ENCODE measurements around the gene NPB. TPM values are rescaled to one million over a fixed set of nuclear protein-coding genes. Genes with fewer than 3 reads are reported as not detected.

The NPB gene
- total and polyA plus RNA-seq, 11 donors = 0.13 to 1.2 (median 0.50) TPM; not detected in 1

GRCh38 chr17:81924557-81925532 lies 22.8 kb downstream of the NPB start:
- H3K9me3 ChIP-seq = no peaks in the 10 kb centered on the region
- H3K4me1 ChIP-seq = peaks cover 21 to 79% (median 49%) of the 10 kb centered on the region in 12 donors
- peaks cover 0 to 30% (median 21%) of the 10 kb centered on the region in 9 donors for H3K36me3 ChIP-seq
- no peak for ATAC-seq
- no peak for DNase-seq
- H3K27ac ChIP-seq = peak overlapping the region in 7 of 12 donors; percentile 6 to 86 (median 33)
- intact Hi-C loops (cut with DNase I) = loop anchor here in 2 of 10 donors (5.0 kb wide), 2 partner anchors 43 to 53 kb away; partner anchors contain the start of gene ARHGDIA (in 1 of the 2)
- peaks cover 0 to 11% (median 0%) of the 10 kb centered on the region in 9 donors for H3K27me3 ChIP-seq
- 52 to 65% (median 62%) methylated on average over 18 to 21 of the region's 21 CpGs for WGBS, 4 donors
- TF ChIP-seq CTCF (IDR thresholded peaks at IDR 0.05) (no peak), POLR2A (IDR thresholded peaks at IDR 0.05) (no peak)
- H3K4me3 ChIP-seq = peak overlapping the region in 4 of 12 donors; percentile 3 to 49 (median 12)

GRCh38 chr17:81925860-81926450 lies 23.9 kb downstream of the NPB start:
- no peak for TF ChIP-seq CTCF (IDR thresholded peaks at IDR 0.05)
- no peak for TF ChIP-seq POLR2A (IDR thresholded peaks at IDR 0.05)
- Histone ChIP-seq H3K4me3 (peak overlapping the region; percentile 84 to 98 (median 94)), H3K36me3 (peaks cover 0 to 18% (median 13%) of the 10 kb centered on the region in 9 donors), H3K9me3 (no peaks in the 10 kb centered on the region), H3K27me3 (peaks cover 0 to 11% (median 0%) of the 10 kb centered on the region in 9 donors), H3K27ac (peak overlapping the region in 11 of 12 donors; percentile 86 to 99 (median 95)), H3K4me1 (peaks cover 21 to 69% (median 46%) of the 10 kb centered on the region in 12 donors)
- intact Hi-C loops (cut with DNase I) = loop anchor here in 1 of 10 donors (5.0 kb wide), 1 partner anchor 54 kb away; the partner anchor contains the start of gene ARHGDIA
- 46 to 69% (median 57%) methylated on average over 9 to 10 of the region's 10 CpGs for WGBS, 4 donors
- DNase-seq = no peak
- no peak for ATAC-seq

- TF ChIP-seq CTCF (IDR thresholded peaks at IDR 0.05) (no peak), POLR2A (IDR thresholded peaks at IDR 0.05) (no peak)
- peak; percentile 84 to 89 (median 87) for DNase-seq
- WGBS, 4 donors = 0 to 1% (median 0%) methylated on average over 20 to 46 of the region's 46 CpGs
- peak; percentile 56 to 74 (median 58) for ATAC-seq
- Histone ChIP-seq H3K4me1 (peaks cover 21 to 64% (median 45%) of the 10 kb centered on the region in 12 donors), H3K9me3 (no peaks in the 10 kb centered on the region), H3K27me3 (peaks cover 0 to 14% (median 0%) of the 10 kb centered on the region in 9 donors), H3K36me3 (peaks cover 0 to 13% (median 11%) of the 10 kb centered on the region in 9 donors), H3K4me3 (peak overlapping the region; percentile 84 to 98 (median 94)), H3K27ac (peak overlapping the region; percentile 86 to 99 (median 95))
- intact Hi-C loops (cut with DNase I) = loop anchor here in 1 of 10 donors (5.0 kb wide), 1 partner anchor 54 kb away; the partner anchor contains the start of gene ARHGDIA
Observed at GRCh38 chr17:81926451-81927151, 24.6 kb downstream of the NPB start.

All from heart left ventricle (tissue), 16 donors.